IPS-11a (cell line): ENCODE results near the gene KRT80.
"Not testable (repeated sequence)": the region's sequence is repeated elsewhere in the genome, so short reads cannot be mapped to it uniquely, and the experiment has no call there.

Experiments used
- H3K4me3 ChIP-seq: one replicate; pipeline ENCODE4 v1.5.1; 2013; ENCODE audit warnings: low read depth, low read length, control low read depth

The KRT80 gene

GRCh38 chr12:52191841-52192791 is at the start of gene KRT80:
Gene KRT80, minus strand, starts transcription at chr12:52192014. Its CDS starts 112 bp downstream, at chr12:52191902.
- no peak within 1 kb of the TSS for H3K4me3 ChIP-seq

GRCh38 chr12:52241205-52241842 is 49.5 kb upstream of the KRT80 start:
- no peak overlapping the region for H3K4me3 ChIP-seq

- not testable (repeated sequence) for H3K4me3 ChIP-seq
Observed at GRCh38 chr12:52240247-52240646, 48.4 kb upstream of the KRT80 start.

GRCh38 chr12:52239767-52240166 is 48.0 kb upstream of the KRT80 start:
- no peak overlapping the region for H3K4me3 ChIP-seq

GRCh38 chr12:52238916-52239646 is 47.3 kb upstream of the KRT80 start:
- H3K4me3 ChIP-seq, result no peak overlapping the region

GRCh38 chr12:52238207-52238840 is 46.5 kb upstream of the KRT80 start:
- H3K4me3 ChIP-seq, result no peak overlapping the region

- no peak overlapping the region for H3K4me3 ChIP-seq
Observed at GRCh38 chr12:52236386-52237050, 44.7 kb upstream of the KRT80 start.

- no peak overlapping the region for H3K4me3 ChIP-seq
Observed at GRCh38 chr12:52235822-52236361, 44.1 kb upstream of the KRT80 start.

GRCh38 chr12:52235001-52235764 is 43.4 kb upstream of the KRT80 start:
- H3K4me3 ChIP-seq, result no peak overlapping the region

GRCh38 chr12:52234223-52234810 is 42.5 kb upstream of the KRT80 start:
- no peak overlapping the region for H3K4me3 ChIP-seq

GRCh38 chr12:52233462-52234207 is 41.8 kb upstream of the KRT80 start:
- peak overlapping the region; percentile 37 for H3K4me3 ChIP-seq

GRCh38 chr12:52232674-52233461 is 41.1 kb upstream of the KRT80 start, which contains the start of gene KRT7:
Gene KRT7, plus strand, starts transcription at chr12:52233243. Its CDS starts 54 bp downstream, at chr12:52233297.
- H3K4me3 ChIP-seq, result peak within 1 kb of the TSS; percentile 37

- no peak overlapping the region for H3K4me3 ChIP-seq
Observed at GRCh38 chr12:52232203-52232673, 40.4 kb upstream of the KRT80 start.

- no peak overlapping the region for H3K4me3 ChIP-seq
Observed at GRCh38 chr12:52231305-52232202, 39.7 kb upstream of the KRT80 start.

- no peak overlapping the region for H3K4me3 ChIP-seq
Observed at GRCh38 chr12:52230364-52231281, 38.8 kb upstream of the KRT80 start.
